NCI-H748 (cell line): Measurements from ENCODE around the gene C1QL4.

Experiments
- DNase-seq: peaks from one replicate; lab custom pipeline; 2025; ENCODE audit not compliant: unreplicated experiment; lab: John Stamatoyannopoulos, UW

The C1QL4 gene

DNA sequence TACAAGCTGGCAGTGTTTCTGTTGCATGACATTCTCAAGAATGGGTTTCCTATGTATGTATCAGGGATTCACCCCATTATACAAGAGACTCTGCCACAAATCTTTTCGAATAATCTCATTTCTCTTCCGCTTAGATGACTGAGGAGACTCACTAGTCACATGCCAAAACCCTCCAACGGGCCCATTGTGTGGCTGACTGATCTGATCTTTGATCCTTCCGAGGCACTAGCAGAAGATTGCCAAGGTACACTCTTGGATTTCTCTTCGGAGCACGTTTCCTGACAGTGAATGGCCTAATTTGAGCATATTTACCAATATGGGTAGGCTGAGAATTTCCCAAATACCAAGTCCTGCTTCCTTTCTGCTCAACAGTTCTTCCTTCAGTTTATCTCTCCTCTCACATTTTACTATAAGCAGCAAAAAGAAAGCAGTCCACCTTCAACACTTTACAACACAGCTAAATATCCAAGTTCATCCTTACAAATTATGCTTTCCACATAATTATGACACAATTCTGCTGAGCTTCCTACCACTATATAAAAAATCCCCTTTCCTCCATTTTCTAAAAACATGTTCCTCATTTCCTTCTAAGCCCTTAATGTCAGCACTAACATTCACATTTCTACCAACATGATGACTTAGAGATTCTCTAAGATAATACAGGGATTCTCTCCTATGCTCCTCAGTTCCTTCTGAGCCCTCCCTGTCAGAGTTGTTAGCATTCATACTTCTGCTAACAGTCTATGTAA is 31.1 kb downstream of the C1QL4 start:
- DNase-seq: no peak

DNA sequence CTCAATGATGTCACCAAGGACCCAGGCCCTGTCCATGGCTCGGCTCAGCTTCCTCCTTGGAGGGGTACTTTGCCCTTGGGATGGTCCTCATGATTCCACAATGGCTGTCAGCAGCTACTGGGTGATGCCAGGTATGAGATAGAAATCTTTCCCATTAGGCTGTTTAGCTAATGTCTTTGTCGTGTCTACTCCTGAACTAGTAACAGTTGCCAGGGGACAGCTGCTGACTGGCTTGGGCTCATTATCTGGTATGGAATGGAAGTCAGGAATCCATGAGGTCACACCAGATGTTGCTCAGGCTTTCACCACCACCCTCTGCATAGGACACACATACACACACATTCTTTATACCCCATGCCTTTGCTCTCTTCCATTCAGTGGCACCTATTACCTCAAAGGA is 32.8 kb downstream of the C1QL4 start:
- DNase-seq: no peak

DNA sequence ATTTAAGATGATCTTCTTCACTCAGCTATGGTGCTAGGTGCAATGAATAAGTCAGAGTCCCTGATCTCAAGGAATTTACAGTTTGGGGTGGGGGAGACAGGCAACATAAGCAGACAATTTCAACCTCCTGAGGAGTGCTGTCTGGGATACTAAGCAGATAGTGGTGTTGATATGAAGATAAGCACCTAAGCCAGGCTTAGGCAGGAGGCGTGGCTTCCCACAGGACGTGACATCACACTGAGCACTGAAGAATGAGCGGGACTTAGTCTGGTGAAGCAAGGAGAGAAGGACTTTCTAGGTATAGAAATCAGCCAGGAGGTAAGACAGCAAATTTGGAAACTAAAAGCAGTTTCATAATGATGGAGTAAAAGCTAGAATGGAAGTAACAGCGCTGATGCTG is 35.2 kb downstream of the C1QL4 start:
- DNase-seq: no peak

DNA sequence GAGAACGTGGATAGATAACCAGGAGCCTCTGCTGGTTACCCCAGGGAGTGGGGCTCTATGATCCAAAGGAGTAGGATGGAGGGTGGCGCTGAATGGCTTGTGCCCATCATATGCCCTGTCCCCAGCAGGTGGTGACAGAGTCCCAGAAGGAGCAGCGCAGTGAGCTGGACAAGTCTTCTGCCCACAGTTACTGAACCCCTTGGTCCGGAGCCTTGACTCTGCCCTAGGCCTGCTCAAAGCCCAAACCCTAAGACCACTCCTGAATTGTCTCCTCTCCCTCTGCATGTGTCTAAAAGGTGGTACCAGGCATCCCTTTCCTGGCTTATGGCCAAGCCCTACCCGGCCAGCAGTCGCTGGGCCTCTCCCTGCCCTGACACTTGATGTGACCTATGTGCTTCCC is 38.8 kb downstream of the C1QL4 start:
- DNase-seq: peak; percentile 14

DNA sequence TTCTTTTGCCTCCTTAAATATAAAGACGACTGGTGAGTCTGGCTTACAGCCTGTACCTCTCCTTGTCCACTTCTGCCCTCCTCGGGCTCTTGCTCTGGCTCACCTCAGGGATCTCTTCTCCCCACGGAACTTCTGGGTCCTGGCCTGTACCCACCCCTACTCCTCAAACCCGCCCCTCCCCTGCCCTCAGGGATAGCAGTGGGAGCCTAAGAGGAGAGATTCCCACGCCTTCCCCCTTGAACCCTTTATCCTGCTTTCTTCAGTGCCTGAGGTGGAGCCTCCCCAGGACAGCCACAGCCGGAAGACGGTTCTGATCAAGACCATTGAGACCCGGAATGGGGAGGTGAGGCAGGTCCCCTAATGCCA is 39.3 kb downstream of the C1QL4 start:
- no peak for DNase-seq

DNA sequence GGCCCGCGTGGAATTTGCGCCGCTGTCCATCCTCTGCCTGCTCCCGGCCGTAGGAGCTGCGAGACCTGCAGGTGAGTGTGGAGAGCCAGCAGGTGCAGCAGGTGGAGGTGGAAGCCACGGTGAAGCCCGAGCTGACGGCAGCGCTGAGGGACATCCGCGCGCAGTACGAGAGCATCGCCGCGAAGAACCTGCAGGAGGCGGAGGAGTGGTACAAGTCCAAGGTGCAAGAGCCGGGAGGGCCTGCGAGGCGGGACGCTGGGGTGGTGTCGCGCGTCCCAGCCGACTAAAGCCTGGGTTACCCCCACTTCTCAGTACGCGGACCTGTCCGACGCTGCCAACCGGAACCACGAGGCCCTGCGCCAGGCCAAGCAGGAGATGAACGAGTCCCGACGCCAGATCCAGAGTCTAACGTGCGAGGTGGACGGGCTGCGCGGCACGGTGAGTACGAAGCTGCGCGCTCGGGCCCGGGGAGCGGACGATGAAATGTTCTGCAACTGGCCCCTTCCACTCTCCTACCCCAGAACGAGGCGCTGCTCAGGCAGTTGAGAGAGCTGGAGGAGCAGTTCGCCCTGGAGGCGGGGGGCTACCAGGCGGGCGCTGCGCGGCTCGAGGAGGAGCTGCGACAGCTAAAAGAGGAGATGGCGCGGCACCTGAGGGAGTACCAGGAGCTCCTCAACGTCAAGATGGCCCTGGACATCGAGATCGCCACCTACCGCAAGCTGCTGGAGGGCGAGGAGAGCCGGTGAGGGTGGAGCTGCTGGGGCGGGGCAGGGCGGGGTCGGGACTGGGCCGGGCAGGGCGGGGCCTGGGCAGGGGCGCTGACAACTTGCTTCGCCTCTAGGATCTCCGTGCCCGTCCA is 39.9 kb downstream of the C1QL4 start:
- DNase-seq: peak; percentile 87

DNA sequence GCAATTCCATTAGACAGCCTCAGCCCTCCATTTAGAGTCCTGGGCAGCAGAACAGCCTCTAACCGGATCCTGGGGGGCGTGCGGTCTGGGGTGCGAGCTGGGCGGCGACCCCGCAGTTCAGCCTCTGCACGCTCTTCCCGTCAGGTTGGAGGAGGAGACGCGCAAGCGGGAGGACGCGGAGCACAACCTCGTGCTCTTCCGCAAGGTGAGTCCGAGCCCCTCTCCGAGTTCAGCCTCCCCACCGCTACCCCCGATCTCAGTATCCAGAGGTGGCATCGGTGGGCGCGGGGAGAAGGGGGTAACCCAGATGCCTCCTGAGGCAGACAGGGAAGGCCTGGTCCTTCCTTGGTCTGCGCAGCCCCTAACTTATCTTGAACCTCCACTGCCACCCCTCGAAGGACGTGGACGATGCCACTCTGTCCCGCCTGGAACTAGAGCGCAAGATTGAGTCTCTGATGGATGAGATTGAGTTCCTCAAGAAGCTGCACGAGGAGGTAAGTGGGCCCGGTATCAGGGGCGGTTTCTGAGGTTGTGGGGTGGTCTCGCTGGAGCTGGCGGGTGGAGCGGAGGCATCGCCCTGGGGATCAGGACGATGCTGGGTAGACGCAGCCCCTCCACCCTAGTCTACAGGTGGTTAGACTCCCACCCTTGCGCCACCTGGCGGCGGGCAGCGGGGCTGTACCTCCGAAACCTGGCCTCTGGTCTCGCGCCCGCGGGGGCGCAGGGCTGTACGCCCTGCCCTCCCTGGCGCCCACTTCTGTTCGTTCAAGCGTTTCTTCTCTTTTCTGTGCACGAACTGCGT is 40.8 kb downstream of the C1QL4 start:
- peak; percentile 85 for DNase-seq

DNA sequence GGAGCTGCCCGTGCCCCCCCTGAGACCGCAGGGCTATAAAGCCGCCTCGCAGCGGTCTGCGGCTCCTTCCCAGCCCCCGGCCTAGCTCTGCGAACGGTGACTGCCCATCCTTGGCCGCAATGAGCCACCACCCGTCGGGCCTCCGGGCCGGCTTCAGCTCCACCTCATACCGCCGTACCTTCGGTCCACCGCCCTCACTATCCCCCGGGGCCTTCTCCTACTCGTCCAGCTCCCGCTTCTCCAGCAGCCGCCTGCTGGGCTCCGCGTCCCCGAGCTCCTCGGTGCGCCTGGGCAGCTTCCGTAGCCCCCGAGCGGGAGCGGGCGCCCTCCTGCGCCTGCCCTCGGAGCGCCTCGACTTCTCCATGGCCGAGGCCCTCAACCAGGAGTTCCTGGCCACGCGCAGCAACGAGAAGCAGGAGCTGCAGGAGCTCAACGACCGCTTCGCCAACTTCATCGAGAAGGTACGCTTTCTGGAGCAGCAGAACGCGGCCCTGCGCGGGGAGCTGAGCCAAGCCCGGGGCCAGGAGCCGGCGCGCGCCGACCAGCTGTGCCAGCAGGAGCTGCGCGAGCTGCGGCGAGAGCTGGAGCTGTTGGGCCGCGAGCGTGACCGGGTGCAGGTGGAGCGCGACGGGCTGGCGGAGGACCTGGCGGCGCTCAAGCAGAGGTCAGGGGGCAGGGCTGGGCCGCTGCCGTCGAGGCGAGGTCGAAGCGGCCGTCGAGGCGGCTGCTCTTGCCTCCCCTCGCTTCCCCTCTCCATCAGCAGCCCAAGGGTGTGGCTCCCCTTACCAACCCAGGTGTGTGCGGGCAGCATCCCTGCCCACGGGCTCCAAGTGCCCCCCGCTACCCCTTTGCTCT is 41.7 kb downstream of the C1QL4 start, which contains the start of gene PRPH:
Gene PRPH, plus strand, starts transcription at position 66 of the 855 bp plus-strand sequence. Its CDS starts 54 bp downstream, at position 120.
- no peak for DNase-seq

DNA sequence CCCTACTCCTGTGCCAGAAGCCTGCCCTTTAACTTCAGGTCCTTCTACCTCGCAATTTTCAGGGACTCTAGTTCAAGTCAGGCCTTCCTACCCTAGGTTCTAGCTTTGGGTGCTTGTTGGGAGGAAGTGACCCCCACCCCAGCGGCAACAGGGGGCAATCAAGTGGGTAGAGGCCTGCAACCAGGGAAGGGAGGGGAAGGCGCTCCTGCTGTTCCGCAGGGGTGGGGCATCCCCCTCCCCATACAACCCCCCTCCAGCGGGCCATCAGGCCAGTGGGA is 42.2 kb downstream of the C1QL4 start:
- DNase-seq: no peak

DNA sequence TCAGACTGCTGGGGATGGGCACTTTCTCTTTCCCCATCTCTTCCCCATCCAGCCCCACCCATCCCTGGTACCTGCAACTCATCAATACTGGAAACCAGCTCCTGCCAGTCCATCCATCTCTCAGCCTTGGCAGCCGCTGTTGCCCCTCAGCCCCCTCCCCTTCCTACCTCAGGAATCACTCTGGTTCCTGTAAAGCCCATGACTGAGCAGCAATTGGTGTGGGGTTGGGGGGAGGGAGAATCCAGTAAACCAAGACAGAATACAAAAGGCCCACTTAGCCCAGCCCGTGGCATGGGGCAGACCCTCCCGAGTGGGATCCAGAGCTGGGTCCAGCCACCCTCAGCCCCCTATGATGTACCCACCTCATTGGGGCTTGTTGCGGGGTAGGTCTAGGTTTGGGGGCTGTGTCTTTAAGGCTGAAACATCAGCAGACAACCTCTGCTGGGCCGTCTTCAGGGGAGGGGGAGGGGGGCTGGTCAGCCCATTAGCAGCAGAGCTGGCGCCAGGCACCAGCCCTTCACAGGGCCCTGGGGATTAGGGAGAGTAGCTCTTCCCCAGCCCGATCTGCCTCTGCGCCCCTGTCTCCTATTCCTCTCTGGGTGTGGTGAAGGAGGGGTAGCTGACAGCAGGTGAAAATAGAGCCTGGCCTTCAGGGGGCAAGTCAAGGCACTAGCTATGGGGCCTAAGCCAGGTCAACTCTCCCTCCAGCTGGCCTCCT is 42.7 kb downstream of the C1QL4 start:
- DNase-seq: no peak

DNA sequence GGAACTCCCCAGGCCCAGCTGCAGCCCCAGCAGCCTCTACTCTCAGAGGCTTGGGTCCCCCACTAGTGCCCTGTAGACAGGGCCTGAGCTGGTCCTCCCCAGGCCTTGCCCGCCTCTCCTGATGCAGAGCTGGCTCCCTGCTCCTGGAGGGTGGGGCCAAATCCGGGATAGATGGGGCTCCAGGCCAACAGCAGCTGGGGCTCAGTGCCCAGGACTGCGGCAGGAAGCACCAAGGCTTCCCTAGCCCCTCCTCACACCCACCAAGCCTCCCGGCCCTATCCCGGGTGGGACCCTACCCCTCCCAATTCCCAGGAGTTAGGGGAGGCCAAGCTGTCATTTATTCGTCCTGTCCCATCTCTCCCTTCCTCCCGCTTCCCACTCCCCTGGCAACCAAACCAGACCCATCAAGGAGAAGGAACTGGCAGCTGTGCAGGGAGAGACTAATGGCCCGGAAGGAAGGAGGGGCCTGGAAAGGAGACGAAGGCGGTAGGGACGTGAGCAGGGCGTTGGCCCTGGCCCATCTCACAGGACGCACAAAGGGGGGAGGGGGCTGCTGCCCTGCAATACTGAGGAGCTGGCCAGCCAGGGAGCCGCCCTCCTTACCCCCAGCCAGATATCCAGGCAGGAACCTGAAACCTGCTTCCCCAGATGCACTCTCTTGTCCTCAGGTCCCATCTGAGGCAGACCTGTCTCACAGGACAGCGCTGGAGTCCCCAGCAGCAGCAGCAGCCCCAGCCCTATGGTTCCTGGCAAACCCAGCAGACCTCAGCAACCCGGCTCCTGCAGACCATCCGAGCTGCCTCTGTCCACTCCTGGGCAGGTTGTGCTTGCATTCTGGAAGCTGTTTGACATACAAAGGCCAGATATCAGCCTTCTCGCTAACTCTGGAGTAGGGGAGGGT is 43.7 kb downstream of the C1QL4 start:
- peak; percentile 19 for DNase-seq

DNA sequence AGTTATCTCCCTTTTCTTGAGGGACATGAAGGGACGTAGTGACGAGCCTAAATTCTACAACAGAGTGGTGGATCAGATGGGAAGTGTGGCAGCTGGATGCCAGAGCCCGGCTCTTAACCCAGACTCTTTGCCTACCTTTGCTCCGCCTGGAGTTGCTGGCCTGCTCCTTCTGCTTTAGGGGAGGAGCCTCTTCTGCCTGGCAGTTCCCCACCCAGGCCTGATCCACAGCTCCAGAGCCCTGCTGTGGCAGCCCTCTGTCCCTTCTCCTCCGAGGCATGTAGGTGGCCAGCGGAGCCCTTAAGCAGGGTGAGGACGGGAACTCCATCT is 44.3 kb downstream of the C1QL4 start:
- no peak for DNase-seq

DNA sequence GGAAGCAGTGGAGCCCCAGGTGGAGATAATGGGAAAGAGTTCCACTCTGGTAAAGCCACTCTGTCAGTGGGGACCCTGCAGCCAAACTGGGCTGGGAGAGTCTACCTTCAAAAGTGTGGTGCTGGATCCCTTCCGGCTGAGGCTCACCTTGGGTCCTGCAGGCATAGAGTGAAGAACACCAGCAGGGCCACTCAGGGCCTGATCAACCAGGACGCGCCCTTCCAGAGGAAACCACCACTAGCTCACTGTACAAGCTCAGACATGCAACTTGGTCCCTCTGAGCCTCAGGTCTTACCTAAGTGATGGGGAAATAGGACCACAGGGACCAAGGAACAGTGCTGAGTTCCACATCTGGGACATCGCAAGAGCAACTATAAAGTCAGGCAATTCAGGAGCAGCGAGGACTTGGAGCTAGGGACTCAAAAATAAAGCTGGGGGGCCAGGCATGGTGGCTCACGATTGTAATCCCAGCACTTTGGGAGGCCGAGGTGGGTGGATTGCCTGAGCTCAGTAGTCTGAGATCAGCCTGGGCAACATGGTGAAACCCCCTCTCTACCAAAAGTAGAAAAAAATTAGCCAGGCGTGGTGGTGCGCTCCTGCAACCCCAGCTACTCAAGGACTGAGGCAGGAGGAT is 47.9 kb downstream of the C1QL4 start:
- no peak for DNase-seq

DNA sequence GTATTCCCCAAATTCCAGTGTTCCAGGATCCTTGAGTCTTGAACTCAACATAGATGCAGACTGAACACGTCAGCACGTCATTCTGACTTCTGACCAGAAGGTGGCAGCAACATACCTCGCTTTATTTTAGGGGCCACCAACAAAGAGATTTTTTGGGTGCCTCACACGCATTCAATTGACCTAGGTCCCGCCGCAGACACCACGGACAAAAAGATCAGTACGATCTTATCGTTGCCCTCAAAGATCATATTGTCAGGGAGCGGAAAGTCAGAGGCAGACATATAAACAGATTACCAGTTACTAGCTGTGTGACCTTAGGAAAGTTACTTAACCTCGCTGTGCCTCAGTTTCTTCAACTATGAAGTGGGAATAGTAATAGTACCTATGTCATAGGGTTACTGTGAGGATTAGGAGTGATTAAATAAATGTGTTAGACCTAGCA is 48.6 kb downstream of the C1QL4 start:
- DNase-seq: peak; percentile 47

DNA sequence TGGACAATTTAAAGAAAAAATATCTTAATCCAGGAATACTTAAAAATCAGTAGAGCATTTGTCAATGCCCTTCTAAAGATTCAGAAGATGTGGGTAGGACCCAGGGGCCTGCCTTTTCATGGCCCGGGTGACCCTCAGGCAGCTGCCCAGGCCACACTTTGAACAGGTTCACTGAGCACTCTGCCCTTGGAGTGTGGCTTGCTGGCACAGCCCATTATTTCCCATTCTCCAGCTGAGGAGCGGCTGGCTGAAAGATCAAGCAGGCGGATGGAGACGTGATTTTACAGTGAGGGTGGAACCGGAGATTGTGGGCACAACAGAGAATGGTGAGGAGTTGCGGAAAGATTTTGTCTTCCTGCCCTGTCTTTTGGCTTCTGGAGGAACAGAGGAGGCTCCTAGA is 49.1 kb downstream of the C1QL4 start:
- DNase-seq: no peak

DNA sequence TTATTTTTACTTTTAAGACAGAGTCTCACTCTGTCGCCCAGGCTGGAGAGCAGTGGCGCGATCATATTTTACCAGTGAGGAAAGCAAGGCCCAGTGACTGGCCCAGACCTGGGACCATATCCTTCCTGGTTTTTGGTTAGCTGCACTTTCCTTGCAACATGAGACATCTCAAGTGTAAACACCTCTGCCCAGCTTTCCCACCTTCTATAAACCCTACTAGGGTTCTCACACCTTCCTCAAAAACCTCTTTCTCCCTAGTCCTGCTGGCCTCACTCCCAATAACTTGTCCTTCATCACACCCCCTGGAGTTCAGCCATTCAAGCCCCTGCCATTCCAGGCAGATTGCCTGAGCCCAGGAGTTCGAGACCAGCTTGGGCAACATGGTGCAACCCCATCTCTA is 52.3 kb downstream of the C1QL4 start:
- DNase-seq: no peak

DNA sequence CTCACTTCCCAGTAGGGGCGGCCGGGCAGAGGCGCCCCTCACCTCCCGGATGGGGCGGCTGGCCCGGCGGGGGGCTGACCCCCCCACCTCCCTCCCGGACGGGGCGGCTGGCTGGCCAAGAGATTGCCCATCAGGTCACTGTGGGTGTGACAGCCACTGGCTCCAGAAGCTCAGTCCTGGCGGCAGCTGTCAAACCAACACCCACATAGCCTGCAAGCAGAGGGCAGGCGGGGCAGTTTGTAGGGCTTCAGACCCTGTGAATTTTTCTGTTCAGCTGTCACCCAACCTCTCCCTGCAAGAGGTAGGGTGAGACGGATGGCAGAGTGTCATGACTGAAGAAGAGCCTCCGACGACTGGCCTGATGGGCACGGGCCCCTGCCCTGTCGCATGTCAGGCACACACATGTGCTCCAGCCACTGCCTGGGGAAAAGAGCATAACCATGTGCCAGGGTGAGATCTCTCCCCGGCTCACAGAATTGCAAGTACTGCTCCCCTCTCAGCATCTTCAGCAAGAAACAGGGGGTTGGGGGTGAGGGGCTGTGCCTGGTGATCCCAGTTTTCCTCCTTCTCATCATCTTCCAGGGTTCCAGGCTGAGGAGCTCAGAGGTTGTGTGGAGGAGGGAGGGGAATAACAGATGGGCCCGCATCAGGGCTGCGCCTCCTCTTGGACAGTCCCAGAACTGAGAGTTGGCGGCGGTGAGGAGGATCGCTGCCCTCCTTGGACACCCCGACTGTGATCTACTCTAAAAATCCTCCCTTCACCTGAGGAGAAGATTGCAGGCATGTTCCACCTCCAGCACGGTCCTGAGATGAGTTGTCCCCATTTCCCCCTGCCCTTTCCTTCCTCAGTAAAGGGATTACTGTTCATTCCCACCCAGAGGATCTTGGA is 53.2 kb downstream of the C1QL4 start:
- no peak for DNase-seq
